CD4-positive, alpha-beta memory T cell (primary cell): ENCODE measurements around the gene PECR. TPM values are rescaled to one million over a fixed set of nuclear protein-coding genes. Genes with fewer than 3 reads are reported as not detected.
"Not testable (repeated sequence)": the region's sequence is repeated elsewhere in the genome, so short reads cannot be mapped to it uniquely, and the experiment has no call there.

ENCODE experiments used
- CTCF ChIA-PET: fragments of 350-600 bp; sonication (Branson Sonifier 250); formaldehyde crosslinking; loops from one replicate; lab custom pipeline; 2021; ENCODE audit warnings: inconsistent platforms; ENCODE audit not compliant: partially characterized antibody; lab: Charles Lee
- POLR2A ChIA-PET: fragments of 350-600 bp; sonication (Branson Sonifier 250); formaldehyde crosslinking; loops from one replicate; lab custom pipeline; 2021; ENCODE audit not compliant: partially characterized antibody; lab: Charles Lee
- DNase-seq, 5 donors: peaks; one replicate each; pipeline versions ENCODE4 v3.0.0 to v3.0.0-alpha.2; 2020 to 2022; ENCODE audit warnings: mixed read lengths in 1 of 5
- H3K27ac ChIP-seq: one replicate; pipeline ENCODE4 v1.7.0; 2013; ENCODE audit warnings: low read depth, low read length
- H3K27me3 ChIP-seq: 2 replicates; pipeline ENCODE4 v1.7.0; 2013; ENCODE audit warnings: mild to moderate bottlenecking, low read length, moderate library complexity; ENCODE audit not compliant: insufficient read depth
- H3K36me3 ChIP-seq: 2 replicates; pipeline ENCODE4 v1.7.0; 2013; ENCODE audit warnings: mild to moderate bottlenecking, low read length, moderate library complexity; ENCODE audit not compliant: insufficient read depth
- H3K4me1 ChIP-seq: 2 replicates; pipeline ENCODE4 v1.7.0; 2013; ENCODE audit warnings: mild to moderate bottlenecking, low read length, moderate library complexity; ENCODE audit not compliant: insufficient read depth
- H3K4me3 ChIP-seq, 2 donors: one replicate each; pipeline ENCODE4 v1.7.0; 2013; ENCODE audit warnings: low read length in 2 of 2, mild to moderate bottlenecking in 1 of 2
- H3K9me3 ChIP-seq, 2 donors: one replicate each; pipeline ENCODE4 v1.7.0; 2013; ENCODE audit warnings: low read length in 2 of 2, control low read depth in 1 of 2; ENCODE audit not compliant: control insufficient read depth in 1 of 2
- H3K27ac Mint-ChIP-seq, 7 donors: one replicate each; pipeline ENCODE4 v1.8.0; 2020 to 2021; ENCODE audit warnings: mixed read lengths in 7 of 7, mild to moderate bottlenecking in 6 of 7, inconsistent platforms in 3 of 7, moderate library complexity in 3 of 7
- H3K27me3 Mint-ChIP-seq, 2 donors: one replicate each; pipeline ENCODE4 v1.8.0; 2020 to 2021; ENCODE audit warnings: mixed read lengths in 2 of 2
- H3K36me3 Mint-ChIP-seq, 2 donors: one replicate each; pipeline ENCODE4 v1.8.0; 2020 to 2021; ENCODE audit warnings: mixed read lengths in 2 of 2, inconsistent platforms in 1 of 2, mild to moderate bottlenecking in 1 of 2
- H3K4me1 Mint-ChIP-seq, 4 donors: one replicate each; pipeline ENCODE4 v1.8.0; 2020 to 2021; ENCODE audit warnings: mixed read lengths in 4 of 4, mild to moderate bottlenecking in 1 of 4
- H3K4me3 Mint-ChIP-seq, 8 donors: one replicate each; pipeline ENCODE4 v1.8.0; 2020 to 2021; ENCODE audit warnings: mixed read lengths in 8 of 8, mild to moderate bottlenecking in 7 of 8, moderate library complexity in 6 of 8, inconsistent platforms in 3 of 8
- H3K9me3 Mint-ChIP-seq, 8 donors: one replicate each; pipeline ENCODE4 v1.8.0; 2020 to 2021; ENCODE audit warnings: mixed read lengths in 8 of 8, mild to moderate bottlenecking in 5 of 8, inconsistent platforms in 3 of 8, moderate library complexity in 1 of 8
- intact Hi-C: fragments of 100-400 bp; cut with micrococcal nuclease; formaldehyde crosslinking; loops from one replicate; pipeline ENCODE4 v1.15.1; 2023
- polyA plus RNA-seq, 2 donors: library from polyadenylated mRNA; unstranded; fragments of 300-500 nt; fragmentation: Illumina TruSeq; gene quantifications; one replicate each; pipeline ENCODE4 v1.2.3, GENCODE V29; 2021
- total RNA-seq, 2 experiments: library from RNA; stranded (reverse); gene quantifications; one replicate each; pipeline ENCODE4 v1.2.3, GENCODE V29; 2021

Gene PECR
- total and polyA plus RNA-seq, 4 experiments from 2014 or later, result 16.8 to 36.6 (median 25.6) TPM

GRCh38 chr2:216083464-216084281, 2.1 kb upstream of the PECR start:
- no peak overlapping the region for H3K4me3 ChIP-seq
- Mint-ChIP-seq H3K4me1 (peaks cover 44 to 74% (median 58%) of the 10 kb centered on the region in 4 donors), H3K36me3 (peaks cover 3 to 4% of the 10 kb centered on the region in 2 donors), H3K27ac (peak overlapping the region; percentile 78 to 98 (median 92)), H3K9me3 (no peaks in the 10 kb centered on the region), H3K27me3 (no peaks in the 10 kb centered on the region), H3K4me3 (peak overlapping the region in 7 of 8 donors; percentile 83 to 97 (median 90))
- peak overlapping the region; percentile 65 for H3K27ac ChIP-seq
- intact Hi-C loops, result loop anchor here (1.0 kb wide), 2 partner anchors 25 to 26 kb away; partner anchors contain the start of gene XRCC5
- H3K9me3 ChIP-seq, result no peaks in the 10 kb centered on the region
- no peak for DNase-seq
- no peaks in the 10 kb centered on the region for H3K36me3 ChIP-seq
- peaks cover 65% of the 10 kb centered on the region for H3K4me1 ChIP-seq
- ChIA-PET POLR2A (interaction anchor here (0.7 to 5.6 kb wide), 9 partner anchors 9 to 328 kb away, joined by 3 to 61 read pairs (median 4); partner anchors contain the start of gene XRCC5), CTCF (interaction anchor here (0.9 to 5.7 kb wide), 9 partner anchors 20 to 68 kb away, joined by 3 to 64 read pairs (median 6); partner anchors contain the start of gene XRCC5)
- no peaks in the 10 kb centered on the region for H3K27me3 ChIP-seq

- Histone ChIP-seq H3K36me3 (no peaks in the 10 kb centered on the region), H3K27ac (peak overlapping the region; percentile 65), H3K4me1 (peaks cover 70% of the 10 kb centered on the region), H3K9me3 (no peaks in the 10 kb centered on the region), H3K4me3 (peak overlapping the region in 1 of 2 donors; percentile 74), H3K27me3 (no peaks in the 10 kb centered on the region)
- H3K27me3 Mint-ChIP-seq, result no peaks in the 10 kb centered on the region
- H3K9me3 Mint-ChIP-seq, result no peaks in the 10 kb centered on the region
- peaks cover 45 to 76% (median 59%) of the 10 kb centered on the region in 4 donors for H3K4me1 Mint-ChIP-seq
- peak overlapping the region; percentile 78 to 98 (median 92) for H3K27ac Mint-ChIP-seq
- peak overlapping the region; percentile 83 to 97 (median 94) for H3K4me3 Mint-ChIP-seq
- peaks cover 3 to 4% of the 10 kb centered on the region in 2 donors for H3K36me3 Mint-ChIP-seq
- CTCF ChIA-PET, result interaction anchor here (1.0 to 5.7 kb wide), 5 partner anchors 23 to 67 kb away, joined by 3 to 64 read pairs (median 9); partner anchors contain the start of gene XRCC5
- no peak for DNase-seq
- POLR2A ChIA-PET, result interaction anchor here (0.7 to 5.6 kb wide), 6 partner anchors 11 to 58 kb away, joined by 3 to 61 read pairs (median 21); partner anchors contain the start of gene XRCC5
- intact Hi-C loops, result loop anchor here (1.0 kb wide), 1 partner anchor 31 kb away; no protein-coding TSS in a partner anchor
Measured at GRCh38 chr2:216082805-216083204, 1.2 kb upstream of the PECR start.

- intact Hi-C loops, result loop anchor here (1.0 kb wide), 1 partner anchor 32 kb away; no protein-coding TSS in a partner anchor
- H3K4me3 ChIP-seq, result peak overlapping the region; percentile 74 to 87
- peak overlapping the region; percentile 78 to 98 (median 92) for H3K27ac Mint-ChIP-seq
- H3K9me3 ChIP-seq, result no peaks in the 10 kb centered on the region
- POLR2A ChIA-PET, result interaction anchor here (0.6 to 5.6 kb wide), 14 partner anchors 8 to 1703 kb away, joined by 3 to 39 read pairs (median 5); partner anchors contain the start of gene XRCC5
- peaks cover 3 to 4% of the 10 kb centered on the region in 2 donors for H3K36me3 Mint-ChIP-seq
- H3K36me3 ChIP-seq, result no peaks in the 10 kb centered on the region
- peak overlapping the region; percentile 65 for H3K27ac ChIP-seq
- DNase-seq, result peak in 1 of 5 donors; percentile 0
- peak overlapping the region; percentile 83 to 97 (median 94) for H3K4me3 Mint-ChIP-seq
- no peaks in the 10 kb centered on the region for H3K9me3 Mint-ChIP-seq
- no peaks in the 10 kb centered on the region for H3K27me3 ChIP-seq
- no peaks in the 10 kb centered on the region for H3K27me3 Mint-ChIP-seq
- peaks cover 45 to 75% (median 59%) of the 10 kb centered on the region in 4 donors for H3K4me1 Mint-ChIP-seq
- CTCF ChIA-PET, result interaction anchor here (0.6 to 5.7 kb wide), 9 partner anchors 12 to 57 kb away, joined by 3 to 64 read pairs (median 6); partner anchors contain the start of gene XRCC5
- H3K4me1 ChIP-seq, result peaks cover 70% of the 10 kb centered on the region
Measured at GRCh38 chr2:216082117-216082711, 605 bp upstream of the PECR start.

- Histone ChIP-seq H3K27me3 (no peaks in the 10 kb centered on the region), H3K4me1 (peaks cover 61% of the 10 kb centered on the region), H3K9me3 (no peaks in the 10 kb centered on the region), H3K36me3 (no peaks in the 10 kb centered on the region), H3K4me3 (peak overlapping the region; percentile 67 to 87), H3K27ac (peak overlapping the region; percentile 65)
- no peaks in the 10 kb centered on the region for H3K27me3 Mint-ChIP-seq
- peak overlapping the region; percentile 83 to 97 (median 94) for H3K4me3 Mint-ChIP-seq
- CTCF ChIA-PET, result interaction anchor here (0.8 to 5.7 kb wide), 8 partner anchors 11 to 56 kb away, joined by 3 to 64 read pairs (median 10); partner anchors contain the start of gene XRCC5
- H3K9me3 Mint-ChIP-seq, result no peaks in the 10 kb centered on the region
- POLR2A ChIA-PET, result interaction anchor here (0.7 to 5.6 kb wide), 12 partner anchors 8 to 331 kb away, joined by 3 to 39 read pairs (median 6); partner anchors contain the start of genes SMARCAL1 and XRCC5
- intact Hi-C loops, result loop anchor here (2.0 kb wide), 1 partner anchor 46 kb away; no protein-coding TSS in a partner anchor
- H3K27ac Mint-ChIP-seq, result peak overlapping the region; percentile 78 to 98 (median 92)
- no peak for DNase-seq
- peaks cover 42 to 66% (median 54%) of the 10 kb centered on the region in 4 donors for H3K4me1 Mint-ChIP-seq
- peaks cover 3 to 6% of the 10 kb centered on the region in 2 donors for H3K36me3 Mint-ChIP-seq
Measured at GRCh38 chr2:216081012-216081411, 597 bp downstream of the PECR start.

GRCh38 chr2:216080048-216080447, 1.6 kb downstream of the PECR start:
- Mint-ChIP-seq H3K27ac (peak overlapping the region in 1 of 7 donors; percentile 36), H3K4me3 (peak overlapping the region in 4 of 8 donors; percentile 31 to 64 (median 44)), H3K36me3 (peaks cover 0 to 13% of the 10 kb centered on the region in 2 donors), H3K4me1 (peaks cover 43 to 69% (median 55%) of the 10 kb centered on the region in 4 donors)
- H3K4me1 ChIP-seq, result peaks cover 51% of the 10 kb centered on the region
- H3K9me3 Mint-ChIP-seq, H3K27ac ChIP-seq, H3K9me3 ChIP-seq, H3K36me3 ChIP-seq, POLR2A ChIA-PET, H3K27me3 Mint-ChIP-seq, DNase-seq, H3K27me3 ChIP-seq, H3K4me3 ChIP-seq: not testable (repeated sequence)
- intact Hi-C loops, result loop anchor here (2.0 kb wide), 1 partner anchor 45 kb away; no protein-coding TSS in a partner anchor
- CTCF ChIA-PET, result interaction anchor here (2.3 kb wide), 1 partner anchor 34 kb away, joined by 15 read pairs; no protein-coding TSS in a partner anchor

GRCh38 chr2:216078776-216079175, 2.8 kb downstream of the PECR start:
- Mint-ChIP-seq H3K4me1 (peaks cover 43 to 67% (median 54%) of the 10 kb centered on the region in 4 donors), H3K27me3 (no peaks in the 10 kb centered on the region), H3K27ac (no peak overlapping the region), H3K36me3 (peaks cover 11 to 20% of the 10 kb centered on the region in 2 donors), H3K9me3 (no peaks in the 10 kb centered on the region), H3K4me3 (peak overlapping the region in 3 of 8 donors; percentile 24 to 52 (median 34))
- H3K4me1 ChIP-seq, result peaks cover 51% of the 10 kb centered on the region
- ChIA-PET POLR2A (no interaction called here), CTCF (no interaction called here)
- intact Hi-C loops, result no loop called here
- H3K4me3 ChIP-seq, result no peak overlapping the region
- H3K27me3 ChIP-seq, result no peaks in the 10 kb centered on the region
- peaks cover 3% of the 10 kb centered on the region for H3K36me3 ChIP-seq
- H3K27ac ChIP-seq, result no peak overlapping the region
- no peaks in the 10 kb centered on the region for H3K9me3 ChIP-seq
- no peak for DNase-seq
